ENCODE measurements around the gene TNPO2.

GRCh38 chr19:12706332-12706718, 17.4 kb downstream of the TNPO2 start:
- TF ChIP-seq, protein P1, sequence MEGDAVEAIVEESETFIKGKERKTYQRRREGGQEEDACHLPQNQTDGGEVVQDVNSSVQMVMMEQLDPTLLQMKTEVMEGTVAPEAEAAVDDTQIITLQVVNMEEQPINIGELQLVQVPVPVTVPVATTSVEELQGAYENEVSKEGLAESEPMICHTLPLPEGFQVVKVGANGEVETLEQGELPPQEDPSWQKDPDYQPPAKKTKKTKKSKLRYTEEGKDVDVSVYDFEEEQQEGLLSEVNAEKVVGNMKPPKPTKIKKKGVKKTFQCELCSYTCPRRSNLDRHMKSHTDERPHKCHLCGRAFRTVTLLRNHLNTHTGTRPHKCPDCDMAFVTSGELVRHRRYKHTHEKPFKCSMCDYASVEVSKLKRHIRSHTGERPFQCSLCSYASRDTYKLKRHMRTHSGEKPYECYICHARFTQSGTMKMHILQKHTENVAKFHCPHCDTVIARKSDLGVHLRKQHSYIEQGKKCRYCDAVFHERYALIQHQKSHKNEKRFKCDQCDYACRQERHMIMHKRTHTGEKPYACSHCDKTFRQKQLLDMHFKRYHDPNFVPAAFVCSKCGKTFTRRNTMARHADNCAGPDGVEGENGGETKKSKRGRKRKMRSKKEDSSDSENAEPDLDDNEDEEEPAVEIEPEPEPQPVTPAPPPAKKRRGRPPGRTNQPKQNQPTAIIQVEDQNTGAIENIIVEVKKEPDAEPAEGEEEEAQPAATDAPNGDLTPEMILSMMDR (IDR thresholded peaks at IDR 0.05) = no peak
- no peak for TF ChIP-seq POLR2A (IDR thresholded peaks at IDR 0.05)

Data from body of pancreas (tissue), 4 donors.